WI38 (cell line): ENCODE results near the gene ING4.

Experiments used
- H3K4me3 ChIP-seq: 2 replicates; pipeline ENCODE4 v1.5.1; 2011; ENCODE audit warnings: low read depth, mild to moderate bottlenecking, control low read depth, low read length
- CTCF ChIP-seq: IDR thresholded peaks from 2 replicates; pipeline ENCODE4 v1.5.1; 2012; ENCODE audit warnings: low read depth, mild to moderate bottlenecking, control low read depth, low read length

Gene ING4

GRCh38 chr12:6612652-6613014, 50.3 kb downstream of the ING4 start:
- TF ChIP-seq CTCF: no peak
- H3K4me3 ChIP-seq: no peak overlapping the region

- H3K4me3 ChIP-seq: no peak overlapping the region
- no peak for TF ChIP-seq CTCF
Measured at GRCh38 chr12:6612247-6612646, 50.7 kb downstream of the ING4 start.

- no peak for TF ChIP-seq CTCF
- H3K4me3 ChIP-seq: no peak overlapping the region
Measured at GRCh38 chr12:6608592-6609281, 54.2 kb downstream of the ING4 start.

- no peak overlapping the region for H3K4me3 ChIP-seq
- no peak for TF ChIP-seq CTCF
Measured at GRCh38 chr12:6607751-6608591, 54.9 kb downstream of the ING4 start.

GRCh38 chr12:6606331-6607131, 56.4 kb downstream of the ING4 start:
- H3K4me3 ChIP-seq: peak overlapping the region; percentile 66
- no peak for TF ChIP-seq CTCF

- H3K4me3 ChIP-seq: peak overlapping the region; percentile 66
- no peak for TF ChIP-seq CTCF
Measured at GRCh38 chr12:6605421-6606330, 57.2 kb downstream of the ING4 start.
